ENCODE data around the gene RUSC1. TPM values are rescaled to one million over a fixed set of nuclear protein-coding genes. Genes with fewer than 3 reads are reported as not detected.

The RUSC1 gene
- total RNA-seq, 1 experiment from 2014 or later: 80.3 TPM

GRCh38 chr1:155273343-155274245 is 47.1 kb upstream of the RUSC1 start, which contains the start of gene CLK2:
Gene CLK2, minus strand, starts transcription at chr1:155273504. Its CDS starts 2,527 bp downstream, at chr1:155270977.
- ATAC-seq (peak; percentile 83), DNase-seq (peak; percentile 98)
- Histone ChIP-seq H3K36me3 (ENCODE audit: low read depth, low read length) (peaks cover 20% of the 10 kb centered on the region), H2AFZ (ENCODE audit: low read length) (peak within 1 kb of the TSS; percentile 78), H3K4me1 (ENCODE audit: insufficient read depth, low read length) (peaks cover 18% of the 10 kb centered on the region), H3K27ac (ENCODE audit: low read length) (peak within 1 kb of the TSS; percentile 44), H3K4me2 (ENCODE audit: low read length) (peak within 1 kb of the TSS; percentile 95), H4K20me1 (ENCODE audit: low read length) (peaks cover 6% of the 10 kb centered on the region; the same call in 1 of the 2 replicates), H3K4me3 (ENCODE audit: low read length) (peak within 1 kb of the TSS; percentile 90), H3K27me3 (ENCODE audit: low read length) (no peaks in the 10 kb centered on the region), H3K9me3 (ENCODE audit: low read length) (no peaks in the 10 kb centered on the region), H3K9me2 (replicated peaks; ENCODE audit: low read length) (no peaks in the 10 kb centered on the region), H3K9ac (ENCODE audit: low read length) (peak within 1 kb of the TSS; percentile 91), H3K79me2 (ENCODE audit: low read length) (peaks cover 35% of the 10 kb centered on the region), H3F3A (ENCODE audit: low read length, unreplicated experiment) (no peaks in the 10 kb centered on the region)
- TF ChIP-seq CTCF (conservative IDR thresholded peaks at IDR 0.05; ENCODE audit: low read depth, low read length) (no peak), EZH2phosphoT487 (IDR thresholded peaks at IDR 0.05; ENCODE audit: borderline replicate concordance, low read length) (no peak), EZH2 (IDR thresholded peaks at IDR 0.05; ENCODE audit: low read length, unreplicated experiment) (no peak)
- ChIA-PET POLR2A (ENCODE audit: unreplicated experiment) (interaction anchor here (1.1 kb wide), 1 partner anchor 50 kb away, joined by 6 read pairs; no protein-coding TSS in a partner anchor), CTCF (interaction anchor here (0.6 to 1.4 kb wide), 6 partner anchors 23 to 312 kb away, joined by 3 to 12 read pairs (median 3); partner anchors contain the start of gene PYGO2)
- BruUV-seq (replicated peaks): TSS peak; percentile 67
- intact Hi-C loops (cut with micrococcal nuclease): loop anchor here (1.0 kb wide), 1 partner anchor 23 kb away; no protein-coding TSS in a partner anchor

- BruUV-seq (replicated peaks): TSS peak; percentile 30
- Histone ChIP-seq H3K4me3 (ENCODE audit: low read length) (peak within 1 kb of the TSS; percentile 96), H3K27me3 (ENCODE audit: low read length) (no peaks in the 10 kb centered on the region), H3K4me2 (ENCODE audit: low read length) (peak within 1 kb of the TSS; percentile 100), H2AFZ (ENCODE audit: low read length) (peak within 1 kb of the TSS; percentile 100), H3K27ac (ENCODE audit: low read length) (no peak within 1 kb of the TSS), H3K36me3 (ENCODE audit: low read depth, low read length) (no peaks in the 10 kb centered on the region), H4K20me1 (ENCODE audit: low read length) (peaks cover 4% of the 10 kb centered on the region; the same call in 1 of the 2 replicates), H3K4me1 (ENCODE audit: insufficient read depth, low read length) (peaks cover 13% of the 10 kb centered on the region), H3K79me2 (ENCODE audit: low read length) (peaks cover 15% of the 10 kb centered on the region), H3K9me3 (ENCODE audit: low read length) (no peaks in the 10 kb centered on the region), H3F3A (ENCODE audit: low read length, unreplicated experiment) (no peaks in the 10 kb centered on the region), H3K9ac (ENCODE audit: low read length) (peak within 1 kb of the TSS; percentile 69), H3K9me2 (replicated peaks; ENCODE audit: low read length) (no peaks in the 10 kb centered on the region)
- ChIA-PET POLR2A (ENCODE audit: unreplicated experiment) (interaction anchor here (0.5 to 0.6 kb wide), 2 partner anchors 43 to 47 kb away, joined by 3 read pairs; partner anchors contain the start of gene RUSC1), CTCF (interaction anchor here (0.6 to 1.0 kb wide), 2 partner anchors 26 to 46 kb away, joined by 3 to 5 read pairs; no protein-coding TSS in a partner anchor)
- ATAC-seq (peak; percentile 71), DNase-seq (peak; percentile 99)
- TF ChIP-seq EZH2 (IDR thresholded peaks at IDR 0.05; ENCODE audit: low read length, unreplicated experiment): no peak
- TF ChIP-seq CTCF (conservative IDR thresholded peaks at IDR 0.05; ENCODE audit: low read depth, low read length): peak; percentile 85
- no peak for TF ChIP-seq EZH2phosphoT487 (IDR thresholded peaks at IDR 0.05; ENCODE audit: borderline replicate concordance, low read length)
- intact Hi-C loops (cut with micrococcal nuclease): loop anchor here (1.0 kb wide), 2 partner anchors 31 to 46 kb away; partner anchors contain the start of gene FDPS
Measured at GRCh38 chr1:155277070-155277901, 43.4 kb upstream of the RUSC1 start, which contains the start of gene HCN3. Gene HCN3, plus strand, starts transcription at chr1:155277463. Its CDS starts 128 bp downstream, at chr1:155277591.
